Smooth muscle cell (in vitro differentiated cells): Measurements from ENCODE around the gene FAM98C. TPM values are rescaled to one million over a fixed set of nuclear protein-coding genes. Genes with fewer than 3 reads are reported as not detected.

Source experiments
- DNase-seq: peaks from one replicate; lab custom pipeline; 2025; ENCODE audit not compliant: unreplicated experiment; lab: John Stamatoyannopoulos, UW
- H2AFZ ChIP-seq: fragments of 200-600 bp; sonication (generic); 2 replicates; pipeline ENCODE4 v1.6.0; 2016; ENCODE audit warnings: antibody characterized with exemption, low read depth, mild to moderate bottlenecking
- H3F3A ChIP-seq: fragments of 200-600 bp; sonication (generic); 2 replicates; pipeline ENCODE4 v1.6.0; 2017; ENCODE audit warnings: antibody characterized with exemption, low read depth
- H3K27ac ChIP-seq: fragments of 200-600 bp; sonication (generic); 2 replicates; pipeline ENCODE4 v1.5.1; 2016; ENCODE audit warnings: low read depth, mild to moderate bottlenecking
- H3K27me3 ChIP-seq: fragments of 200-600 bp; sonication (generic); 2 replicates; pipeline ENCODE4 v1.6.1; 2016; ENCODE audit warnings: low read depth, mild to moderate bottlenecking
- H3K36me3 ChIP-seq: fragments of 200-600 bp; sonication (generic); 2 replicates; pipeline ENCODE4 v1.5.1; 2016; ENCODE audit warnings: low read depth
- H3K4me1 ChIP-seq: fragments of 200-600 bp; sonication (generic); 2 replicates; pipeline ENCODE4 v1.5.1; 2016; ENCODE audit warnings: low read depth
- H3K4me2 ChIP-seq: fragments of 200-600 bp; sonication (generic); 2 replicates; pipeline ENCODE4 v1.6.0; 2016; ENCODE audit warnings: mild to moderate bottlenecking
- H3K4me3 ChIP-seq: fragments of 200-600 bp; sonication (generic); 2 replicates; pipeline ENCODE4 v1.5.1; 2016; ENCODE audit warnings: mild to moderate bottlenecking
- H3K79me2 ChIP-seq: fragments of 200-600 bp; sonication (generic); 2 replicates; pipeline ENCODE4 v1.6.0; 2016; ENCODE audit warnings: low read depth, mild to moderate bottlenecking
- H3K9ac ChIP-seq: fragments of 200-600 bp; sonication (generic); 2 replicates; pipeline ENCODE4 v1.6.0; 2016; ENCODE audit warnings: low read depth
- H3K9me3 ChIP-seq: fragments of 200-600 bp; sonication (generic); replicated peaks from 2 replicates; pipeline ENCODE4 v1.5.1; 2016; ENCODE audit warnings: low read depth
- H4K20me1 ChIP-seq: fragments of 200-600 bp; sonication (generic); 2 replicates; pipeline ENCODE4 v1.6.0; 2016; ENCODE audit warnings: low read depth
- WGBS: methylation state at CpG from one replicate; pipeline ENCODE4 v1.1.7; 2016; ENCODE audit warnings: low lambda C conversion rate; 5-methylcytosine and 5-hydroxymethylcytosine counted together
- polyA plus RNA-seq: library from polyadenylated mRNA; unstranded; fragments of >200 nt; fragmentation: Nextera tagmentation; extraction: Ambion mirVana; gene quantifications from 2 replicates; pipeline ENCODE4 v1.2.1, GENCODE V29; 2016
- total RNA-seq: library from RNA; depleted of rRNA; stranded (reverse); fragments of >200 nt; gene quantifications from 2 replicates; pipeline ENCODE4 v1.2.3, GENCODE V29; 2014
- TF ChIP-seq, protein P1 (sequence below): fragments of 200-600 bp; sonication (generic); IDR thresholded peaks from 2 replicates; pipeline ENCODE4 v1.5.1; 2017; ENCODE audit warnings: borderline replicate concordance, mild to moderate bottlenecking, antibody characterized with exemption; ENCODE audit not compliant: insufficient read depth, poor library complexity, severe bottlenecking

FAM98C gene
- total and polyA plus RNA-seq, 2 experiments from 2014 or later: 8.5 to 15.9 TPM

DNA sequence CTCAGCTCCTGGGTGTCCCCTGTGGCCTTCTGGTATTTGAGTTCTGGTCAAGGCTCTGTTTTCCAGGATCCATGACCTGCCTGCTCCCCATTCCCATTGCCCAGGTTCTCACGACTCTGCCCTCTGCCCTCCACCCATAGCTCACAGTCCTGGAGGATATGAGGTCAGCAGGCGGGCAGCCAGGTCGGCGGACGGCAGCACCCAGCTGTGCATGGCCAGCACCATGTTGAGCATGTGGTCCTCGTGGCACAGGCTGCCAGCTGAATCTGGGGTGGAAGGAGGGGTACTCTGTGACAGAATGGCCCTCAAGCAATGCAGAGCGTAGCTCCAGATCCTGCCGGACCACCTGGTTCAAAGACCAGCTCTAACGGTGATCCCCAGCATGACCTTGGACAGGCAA, 18.0 kb downstream of the FAM98C start:
- Histone ChIP-seq H3K27ac (no peak overlapping the region), H4K20me1 (no peaks in the 10 kb centered on the region), H3K4me1 (peaks cover 3% of the 10 kb centered on the region), H2AFZ (no peak overlapping the region), H3K9me3 (no peaks in the 10 kb centered on the region), H3K79me2 (no peaks in the 10 kb centered on the region), H3K4me2 (no peak overlapping the region), H3K4me3 (no peak overlapping the region), H3K9ac (no peak overlapping the region), H3K36me3 (no peaks in the 10 kb centered on the region), H3K27me3 (peaks cover 10% of the 10 kb centered on the region), H3F3A (no peaks in the 10 kb centered on the region)
- DNase-seq: no peak
- TF ChIP-seq, protein P1, sequence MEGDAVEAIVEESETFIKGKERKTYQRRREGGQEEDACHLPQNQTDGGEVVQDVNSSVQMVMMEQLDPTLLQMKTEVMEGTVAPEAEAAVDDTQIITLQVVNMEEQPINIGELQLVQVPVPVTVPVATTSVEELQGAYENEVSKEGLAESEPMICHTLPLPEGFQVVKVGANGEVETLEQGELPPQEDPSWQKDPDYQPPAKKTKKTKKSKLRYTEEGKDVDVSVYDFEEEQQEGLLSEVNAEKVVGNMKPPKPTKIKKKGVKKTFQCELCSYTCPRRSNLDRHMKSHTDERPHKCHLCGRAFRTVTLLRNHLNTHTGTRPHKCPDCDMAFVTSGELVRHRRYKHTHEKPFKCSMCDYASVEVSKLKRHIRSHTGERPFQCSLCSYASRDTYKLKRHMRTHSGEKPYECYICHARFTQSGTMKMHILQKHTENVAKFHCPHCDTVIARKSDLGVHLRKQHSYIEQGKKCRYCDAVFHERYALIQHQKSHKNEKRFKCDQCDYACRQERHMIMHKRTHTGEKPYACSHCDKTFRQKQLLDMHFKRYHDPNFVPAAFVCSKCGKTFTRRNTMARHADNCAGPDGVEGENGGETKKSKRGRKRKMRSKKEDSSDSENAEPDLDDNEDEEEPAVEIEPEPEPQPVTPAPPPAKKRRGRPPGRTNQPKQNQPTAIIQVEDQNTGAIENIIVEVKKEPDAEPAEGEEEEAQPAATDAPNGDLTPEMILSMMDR: no peak
- 98% methylated on average over 9 of the region's 9 CpGs for WGBS

DNA sequence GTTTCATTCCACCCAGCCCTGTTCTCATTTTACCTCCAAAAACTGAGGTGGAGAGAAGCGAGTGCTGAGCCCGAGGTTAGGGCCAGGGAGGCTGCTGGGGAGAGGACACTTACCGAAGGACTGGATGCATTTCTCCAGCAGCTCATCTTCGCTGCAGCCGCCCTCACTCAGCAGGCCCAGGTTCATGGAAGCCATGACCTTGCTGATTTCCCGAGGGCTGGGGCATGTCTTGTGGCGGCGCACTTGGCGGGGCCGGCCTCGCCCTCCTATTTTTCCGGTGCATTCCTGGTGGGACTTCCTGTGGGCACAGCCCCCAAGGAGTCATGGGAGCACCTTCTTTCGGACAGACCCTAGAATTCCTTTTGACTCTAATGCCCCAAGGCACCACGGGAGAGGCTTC, 19.0 kb downstream of the FAM98C start:
- Histone ChIP-seq H3K27ac (no peak overlapping the region), H4K20me1 (no peaks in the 10 kb centered on the region), H3K4me3 (no peak overlapping the region), H3K4me2 (no peak overlapping the region), H3K4me1 (peaks cover 3% of the 10 kb centered on the region), H3K79me2 (no peaks in the 10 kb centered on the region), H3K36me3 (no peaks in the 10 kb centered on the region), H3F3A (no peaks in the 10 kb centered on the region), H3K27me3 (peaks cover 10% of the 10 kb centered on the region), H2AFZ (no peak overlapping the region), H3K9ac (no peak overlapping the region), H3K9me3 (no peaks in the 10 kb centered on the region)
- DNase-seq: no peak
- TF ChIP-seq, protein P1: no peak
- 90% methylated on average over 14 of the region's 14 CpGs for WGBS

DNA sequence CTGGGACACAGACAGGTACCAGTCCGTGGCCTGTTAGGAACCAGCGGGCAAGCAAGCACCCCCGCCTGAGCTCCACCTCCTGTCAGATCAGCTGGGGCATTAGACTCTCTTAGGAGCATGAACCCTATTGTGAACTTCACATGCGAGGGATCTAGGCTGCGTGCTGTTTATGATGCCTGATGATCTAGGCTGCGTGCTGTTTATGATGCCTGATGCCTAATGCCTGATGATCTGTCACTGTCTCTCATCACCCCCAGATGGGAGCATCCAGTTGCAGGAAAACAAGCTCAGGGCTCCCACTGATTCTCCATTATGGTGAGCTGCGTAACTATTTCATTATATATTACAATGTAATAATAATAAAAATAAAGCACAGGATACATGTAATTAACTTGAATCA, 19.5 kb downstream of the FAM98C start:
- no peaks in the 10 kb centered on the region for H3K9me3 ChIP-seq
- H4K20me1 ChIP-seq: no peaks in the 10 kb centered on the region
- no peaks in the 10 kb centered on the region for H3K79me2 ChIP-seq
- DNase-seq: no peak
- H3F3A ChIP-seq: no peaks in the 10 kb centered on the region
- no peak overlapping the region for H3K27ac ChIP-seq
- WGBS: 90% methylated on average over 7 of the region's 7 CpGs
- no peak overlapping the region for H3K9ac ChIP-seq
- peaks cover 10% of the 10 kb centered on the region for H3K27me3 ChIP-seq
- H3K4me1 ChIP-seq: peaks cover 3% of the 10 kb centered on the region
- H2AFZ ChIP-seq: no peak overlapping the region
- TF ChIP-seq, protein P1: no peak
- H3K36me3 ChIP-seq: no peaks in the 10 kb centered on the region
- H3K4me3 ChIP-seq: no peak overlapping the region
- H3K4me2 ChIP-seq: no peak overlapping the region

DNA sequence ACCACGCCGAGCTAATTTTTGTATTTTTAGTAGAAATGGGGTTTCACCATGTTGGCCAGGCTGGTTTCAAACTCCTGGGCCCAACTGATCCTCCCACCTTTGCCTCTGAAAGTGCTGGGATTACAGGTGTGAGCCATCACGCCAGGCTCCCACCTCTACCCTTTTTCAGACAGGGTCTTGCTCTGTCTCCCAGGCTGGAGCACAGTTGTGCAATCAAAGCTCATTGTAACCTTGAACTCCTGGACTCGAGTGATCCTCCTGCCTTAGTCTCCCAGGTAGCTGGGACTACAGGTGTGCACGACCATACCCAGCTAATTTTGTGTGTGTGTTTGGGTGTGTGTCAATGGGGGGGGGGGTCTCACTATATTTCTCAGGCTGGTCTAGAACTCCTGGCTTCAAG, 21.4 kb downstream of the FAM98C start:
- H4K20me1 ChIP-seq: no peaks in the 10 kb centered on the region
- DNase-seq: no peak
- H3K9ac ChIP-seq: no peak overlapping the region
- H3K4me3 ChIP-seq: no peak overlapping the region
- no peaks in the 10 kb centered on the region for H3K27me3 ChIP-seq
- 94% methylated on average over 4 of the region's 5 CpGs for WGBS
- H3K79me2 ChIP-seq: no peaks in the 10 kb centered on the region
- H3F3A ChIP-seq: no peaks in the 10 kb centered on the region
- H2AFZ ChIP-seq: no peak overlapping the region
- no peaks in the 10 kb centered on the region for H3K36me3 ChIP-seq
- H3K9me3 ChIP-seq: no peaks in the 10 kb centered on the region
- H3K4me1 ChIP-seq: no peaks in the 10 kb centered on the region
- no peak overlapping the region for H3K4me2 ChIP-seq
- H3K27ac ChIP-seq: no peak overlapping the region
- TF ChIP-seq, protein P1: no peak
